ENCODE results near the gene STAT5A. TPM values are rescaled to one million over a fixed set of nuclear protein-coding genes. Genes with fewer than 3 reads are reported as not detected.

The STAT5A gene
- total RNA-seq, 1 experiment from 2014 or later: 2.4 TPM

DNA sequence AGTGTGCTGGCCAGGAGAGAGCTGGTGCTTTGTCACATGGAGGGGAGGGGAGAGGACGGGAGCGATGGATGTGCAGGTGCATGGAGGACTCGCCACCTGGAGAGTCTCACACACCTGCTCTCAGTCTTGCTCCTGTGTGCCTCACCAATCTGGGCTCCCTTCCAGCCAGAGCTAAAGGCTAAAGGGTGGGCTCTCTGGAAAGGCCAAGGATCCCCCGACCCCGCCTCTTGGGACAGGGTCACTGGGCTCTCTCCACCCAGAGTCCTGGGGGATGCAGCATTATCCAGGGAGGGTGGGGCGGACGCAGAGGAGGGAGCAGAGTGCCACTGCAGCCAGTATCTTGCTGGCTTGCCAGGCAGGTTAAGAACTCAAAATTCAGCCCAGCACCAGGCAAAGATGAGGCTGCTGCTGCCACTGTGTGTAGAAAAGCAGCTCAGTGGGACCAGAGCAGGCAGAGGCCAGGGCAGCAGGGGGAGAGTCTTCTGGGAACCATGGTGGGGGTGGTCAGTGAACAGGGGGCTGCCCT lies 6.7 kb upstream of the STAT5A start:
- ChIA-PET POLR2A (no interaction called here), CTCF (no interaction called here)
- H3K4me1 Mint-ChIP-seq (ENCODE audit: low read depth, unreplicated experiment): peaks cover 13% of the 10 kb centered on the region
- intact Hi-C loops (cut with micrococcal nuclease; ENCODE audit: unreplicated experiment): no loop called here
- TF ChIP-seq, protein P1, sequence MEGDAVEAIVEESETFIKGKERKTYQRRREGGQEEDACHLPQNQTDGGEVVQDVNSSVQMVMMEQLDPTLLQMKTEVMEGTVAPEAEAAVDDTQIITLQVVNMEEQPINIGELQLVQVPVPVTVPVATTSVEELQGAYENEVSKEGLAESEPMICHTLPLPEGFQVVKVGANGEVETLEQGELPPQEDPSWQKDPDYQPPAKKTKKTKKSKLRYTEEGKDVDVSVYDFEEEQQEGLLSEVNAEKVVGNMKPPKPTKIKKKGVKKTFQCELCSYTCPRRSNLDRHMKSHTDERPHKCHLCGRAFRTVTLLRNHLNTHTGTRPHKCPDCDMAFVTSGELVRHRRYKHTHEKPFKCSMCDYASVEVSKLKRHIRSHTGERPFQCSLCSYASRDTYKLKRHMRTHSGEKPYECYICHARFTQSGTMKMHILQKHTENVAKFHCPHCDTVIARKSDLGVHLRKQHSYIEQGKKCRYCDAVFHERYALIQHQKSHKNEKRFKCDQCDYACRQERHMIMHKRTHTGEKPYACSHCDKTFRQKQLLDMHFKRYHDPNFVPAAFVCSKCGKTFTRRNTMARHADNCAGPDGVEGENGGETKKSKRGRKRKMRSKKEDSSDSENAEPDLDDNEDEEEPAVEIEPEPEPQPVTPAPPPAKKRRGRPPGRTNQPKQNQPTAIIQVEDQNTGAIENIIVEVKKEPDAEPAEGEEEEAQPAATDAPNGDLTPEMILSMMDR (IDR thresholded peaks at IDR 0.05; ENCODE audit: insufficient read depth in 1 of 2, low read depth in 1 of 2, low read length in 1 of 2, severe bottlenecking in 1 of 2, unreplicated experiment in 1 of 2): no peak
- DNase-seq: no peak
- no peaks in the 10 kb centered on the region for H3K36me3 ChIP-seq (ENCODE audit: control insufficient read depth, insufficient read depth, low read length)
- H3K9me3 Mint-ChIP-seq (ENCODE audit: unreplicated experiment): no peaks in the 10 kb centered on the region
- H3K4me1 ChIP-seq: no peaks in the 10 kb centered on the region
- no TSS peak for BruUV-seq (replicated peaks)
- H3K27me3 Mint-ChIP-seq (ENCODE audit: insufficient read depth, unreplicated experiment): no peaks in the 10 kb centered on the region
- no peak overlapping the region for H3K4me3 Mint-ChIP-seq (ENCODE audit: unreplicated experiment)
- no peaks in the 10 kb centered on the region for H3K36me3 Mint-ChIP-seq (ENCODE audit: insufficient read depth, unreplicated experiment)
- H3K27ac Mint-ChIP-seq (ENCODE audit: unreplicated experiment): no peak overlapping the region
- H3K27me3 ChIP-seq (replicated peaks; ENCODE audit: control insufficient read depth, insufficient read depth, low read length): no peaks in the 10 kb centered on the region
- no peaks in the 10 kb centered on the region for H3K9me3 ChIP-seq
- no peak overlapping the region for H3K4me3 ChIP-seq (ENCODE audit: low read depth, low read length)

DNA sequence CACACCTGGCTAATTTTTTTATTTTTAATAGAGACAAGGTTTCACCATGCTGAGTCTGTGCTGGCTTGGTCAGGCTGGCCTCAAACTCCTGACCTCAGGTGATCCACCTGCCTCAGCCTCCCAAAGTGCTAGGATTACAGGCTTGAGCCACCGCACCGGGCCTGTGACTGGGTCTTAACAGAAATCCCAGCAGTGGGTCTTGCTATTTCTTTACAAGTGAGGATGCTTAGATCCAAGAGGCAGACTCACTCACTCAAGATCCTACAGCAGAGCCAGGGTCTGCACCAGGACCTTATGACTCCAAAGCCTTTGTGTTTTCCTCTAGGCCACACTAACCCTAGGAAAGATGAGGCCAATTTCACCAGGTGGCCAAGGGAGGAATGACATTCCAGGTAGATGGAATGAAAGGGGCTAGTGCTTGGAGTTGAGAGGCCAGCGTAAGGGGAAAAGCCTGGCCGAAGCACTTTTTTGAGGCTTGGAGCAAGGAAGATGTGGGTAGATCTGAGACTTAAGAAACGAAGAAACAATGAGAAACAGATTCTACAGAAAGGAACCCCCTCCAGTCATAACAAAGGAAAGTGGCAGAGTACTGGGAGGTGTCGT lies 5.7 kb upstream of the STAT5A start:
- ChIA-PET POLR2A (no interaction called here), CTCF (no interaction called here)
- no peaks in the 10 kb centered on the region for H3K36me3 Mint-ChIP-seq (ENCODE audit: insufficient read depth, unreplicated experiment)
- intact Hi-C loops (cut with micrococcal nuclease; ENCODE audit: unreplicated experiment): no loop called here
- Histone ChIP-seq H3K9me3 (no peaks in the 10 kb centered on the region), H3K36me3 (ENCODE audit: control insufficient read depth, insufficient read depth, low read length) (no peaks in the 10 kb centered on the region), H3K4me1 (0 out of 2 replicates have a peak, but pooled peaks cover 4% of the 10 kb centered on the region), H3K4me3 (ENCODE audit: low read depth, low read length) (no peak overlapping the region), H3K27me3 (replicated peaks; ENCODE audit: control insufficient read depth, insufficient read depth, low read length) (no peaks in the 10 kb centered on the region)
- no peak overlapping the region for H3K27ac Mint-ChIP-seq (ENCODE audit: unreplicated experiment)
- no TSS peak for BruUV-seq (replicated peaks)
- no peak overlapping the region for H3K4me3 Mint-ChIP-seq (ENCODE audit: unreplicated experiment)
- no peaks in the 10 kb centered on the region for H3K9me3 Mint-ChIP-seq (ENCODE audit: unreplicated experiment)
- H3K4me1 Mint-ChIP-seq (ENCODE audit: low read depth, unreplicated experiment): peaks cover 15% of the 10 kb centered on the region
- TF ChIP-seq, protein P1 (IDR thresholded peaks at IDR 0.05; ENCODE audit: insufficient read depth in 1 of 2, low read depth in 1 of 2, low read length in 1 of 2, severe bottlenecking in 1 of 2, unreplicated experiment in 1 of 2): peak; percentile 31
- H3K27me3 Mint-ChIP-seq (ENCODE audit: insufficient read depth, unreplicated experiment): no peaks in the 10 kb centered on the region
- DNase-seq: no peak

GRCh38 chr17:42283241-42284023 lies 4.9 kb upstream of the STAT5A start:
- H3K27ac Mint-ChIP-seq (ENCODE audit: unreplicated experiment): no peak overlapping the region
- no TSS peak for BruUV-seq (replicated peaks)
- no peaks in the 10 kb centered on the region for H3K36me3 Mint-ChIP-seq (ENCODE audit: insufficient read depth, unreplicated experiment)
- intact Hi-C loops (cut with micrococcal nuclease; ENCODE audit: unreplicated experiment): no loop called here
- ChIA-PET CTCF (no interaction called here), POLR2A (no interaction called here)
- H3K4me1 ChIP-seq: 0 out of 2 replicates have a peak, but pooled peaks cover 7% of the 10 kb centered on the region
- H3K4me3 Mint-ChIP-seq (ENCODE audit: unreplicated experiment): no peak overlapping the region
- H3K27me3 Mint-ChIP-seq (ENCODE audit: insufficient read depth, unreplicated experiment): no peaks in the 10 kb centered on the region
- no peaks in the 10 kb centered on the region for H3K9me3 ChIP-seq
- H3K4me3 ChIP-seq (ENCODE audit: low read depth, low read length): no peak overlapping the region
- no peak for DNase-seq
- TF ChIP-seq, protein P1 (IDR thresholded peaks at IDR 0.05; ENCODE audit: insufficient read depth in 1 of 2, low read depth in 1 of 2, low read length in 1 of 2, severe bottlenecking in 1 of 2, unreplicated experiment in 1 of 2): no peak
- no peaks in the 10 kb centered on the region for H3K9me3 Mint-ChIP-seq (ENCODE audit: unreplicated experiment)
- H3K27me3 ChIP-seq (replicated peaks; ENCODE audit: control insufficient read depth, insufficient read depth, low read length): no peaks in the 10 kb centered on the region
- no peaks in the 10 kb centered on the region for H3K36me3 ChIP-seq (ENCODE audit: control insufficient read depth, insufficient read depth, low read length)
- peaks cover 17% of the 10 kb centered on the region for H3K4me1 Mint-ChIP-seq (ENCODE audit: low read depth, unreplicated experiment)

All from Caco-2 (cell line).